ENCODE measurements around the gene TSPAN17.
A peak's percentile ranks its signal among the peaks of the same experiment; 100 is the strongest.

Gene TSPAN17

GRCh38 chr5:176671890-176672747 lies 24.8 kb downstream of the TSPAN17 start:
- TF ChIP-seq CTCF (IDR thresholded peaks at IDR 0.05; ENCODE audit: low read length, missing control alignments) = no peak
- no peak overlapping the region for H3K4me3 ChIP-seq (replicated peaks; ENCODE audit: low read depth, low read length)
- no peak for DNase-seq (ENCODE audit: low read depth)

- no peak for DNase-seq (ENCODE audit: low read depth)
- no peak for TF ChIP-seq CTCF (IDR thresholded peaks at IDR 0.05; ENCODE audit: low read length, missing control alignments)
- no peak overlapping the region for H3K4me3 ChIP-seq (replicated peaks; ENCODE audit: low read depth, low read length)
Observed at GRCh38 chr5:176673651-176674583, 26.6 kb downstream of the TSPAN17 start.

DNA sequence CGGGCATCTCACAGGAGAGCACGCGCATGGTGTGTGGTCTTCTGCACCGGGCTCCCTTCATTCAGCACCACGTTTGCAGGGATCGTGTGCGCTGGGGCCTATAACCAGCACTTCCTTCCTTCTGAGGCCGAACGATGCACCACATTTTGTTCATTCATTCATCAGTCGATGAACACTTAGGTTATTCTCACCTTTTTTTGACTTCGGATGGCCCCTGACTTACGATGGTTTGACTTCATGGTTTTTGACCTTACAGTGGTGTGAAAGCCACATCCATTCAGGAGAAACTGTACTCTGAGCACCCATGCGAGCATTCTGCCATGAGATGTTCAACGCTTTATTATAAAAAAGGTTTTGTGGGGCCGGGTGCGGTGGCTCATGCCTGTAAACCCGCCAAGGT lies 27.5 kb downstream of the TSPAN17 start:
- DNase-seq (ENCODE audit: low read depth) = no peak
- TF ChIP-seq CTCF (IDR thresholded peaks at IDR 0.05; ENCODE audit: low read length, missing control alignments) = no peak
- H3K4me3 ChIP-seq (replicated peaks; ENCODE audit: low read depth, low read length) = no peak overlapping the region

GRCh38 chr5:176675676-176676360 lies 28.5 kb downstream of the TSPAN17 start:
- no peak overlapping the region for H3K4me3 ChIP-seq (replicated peaks; ENCODE audit: low read depth, low read length)
- peak; percentile 29 for DNase-seq (ENCODE audit: low read depth)
- peak; percentile 51 for TF ChIP-seq CTCF (IDR thresholded peaks at IDR 0.05; ENCODE audit: low read length, missing control alignments)

DNA sequence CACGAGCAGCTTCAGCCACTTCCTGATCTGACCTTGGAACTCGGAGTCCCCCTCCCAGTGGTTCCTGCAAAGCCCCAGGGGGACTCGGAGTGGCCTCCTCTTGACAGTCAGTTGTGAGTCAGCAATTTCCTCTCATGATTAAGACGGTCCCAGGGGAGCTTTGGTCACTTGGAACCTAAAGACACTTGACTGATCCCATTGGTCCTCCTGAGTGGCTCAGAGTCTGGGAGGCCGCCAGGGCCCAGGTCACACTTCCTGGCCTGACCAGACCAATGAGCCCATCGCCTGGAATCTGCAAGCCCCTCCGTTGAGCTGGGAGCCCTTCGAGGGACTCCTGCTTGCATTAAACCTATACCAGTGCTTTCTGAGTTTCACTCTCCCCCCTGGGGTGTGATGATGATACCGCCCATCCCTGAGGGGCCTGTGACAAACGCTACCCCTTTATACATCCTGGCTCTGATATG lies 29.1 kb downstream of the TSPAN17 start:
- DNase-seq (ENCODE audit: low read depth) = peak; percentile 39
- TF ChIP-seq CTCF (IDR thresholded peaks at IDR 0.05; ENCODE audit: low read length, missing control alignments) = no peak
- H3K4me3 ChIP-seq (replicated peaks; ENCODE audit: low read depth, low read length) = no peak overlapping the region

- DNase-seq (ENCODE audit: low read depth) = no peak
- no peak overlapping the region for H3K4me3 ChIP-seq (replicated peaks; ENCODE audit: low read depth, low read length)
- no peak for TF ChIP-seq CTCF (IDR thresholded peaks at IDR 0.05; ENCODE audit: low read length, missing control alignments)
Observed at GRCh38 chr5:176677209-176677939, 30.1 kb downstream of the TSPAN17 start.
